GM19239 (cell line): ENCODE measurements around the gene RPS3.

Source experiments
- DNase-seq: peaks from one replicate; pipeline ENCODE4 v3.0.0; 2011; ENCODE audit warnings: low spot score; ENCODE audit not compliant: insufficient read length
- FAIRE-seq: peaks from 2 replicates; lab custom pipeline; 2011; peaks lifted over from hg19 to GRCh38; lab: Jason Lieb, UNC

The RPS3 gene

DNA sequence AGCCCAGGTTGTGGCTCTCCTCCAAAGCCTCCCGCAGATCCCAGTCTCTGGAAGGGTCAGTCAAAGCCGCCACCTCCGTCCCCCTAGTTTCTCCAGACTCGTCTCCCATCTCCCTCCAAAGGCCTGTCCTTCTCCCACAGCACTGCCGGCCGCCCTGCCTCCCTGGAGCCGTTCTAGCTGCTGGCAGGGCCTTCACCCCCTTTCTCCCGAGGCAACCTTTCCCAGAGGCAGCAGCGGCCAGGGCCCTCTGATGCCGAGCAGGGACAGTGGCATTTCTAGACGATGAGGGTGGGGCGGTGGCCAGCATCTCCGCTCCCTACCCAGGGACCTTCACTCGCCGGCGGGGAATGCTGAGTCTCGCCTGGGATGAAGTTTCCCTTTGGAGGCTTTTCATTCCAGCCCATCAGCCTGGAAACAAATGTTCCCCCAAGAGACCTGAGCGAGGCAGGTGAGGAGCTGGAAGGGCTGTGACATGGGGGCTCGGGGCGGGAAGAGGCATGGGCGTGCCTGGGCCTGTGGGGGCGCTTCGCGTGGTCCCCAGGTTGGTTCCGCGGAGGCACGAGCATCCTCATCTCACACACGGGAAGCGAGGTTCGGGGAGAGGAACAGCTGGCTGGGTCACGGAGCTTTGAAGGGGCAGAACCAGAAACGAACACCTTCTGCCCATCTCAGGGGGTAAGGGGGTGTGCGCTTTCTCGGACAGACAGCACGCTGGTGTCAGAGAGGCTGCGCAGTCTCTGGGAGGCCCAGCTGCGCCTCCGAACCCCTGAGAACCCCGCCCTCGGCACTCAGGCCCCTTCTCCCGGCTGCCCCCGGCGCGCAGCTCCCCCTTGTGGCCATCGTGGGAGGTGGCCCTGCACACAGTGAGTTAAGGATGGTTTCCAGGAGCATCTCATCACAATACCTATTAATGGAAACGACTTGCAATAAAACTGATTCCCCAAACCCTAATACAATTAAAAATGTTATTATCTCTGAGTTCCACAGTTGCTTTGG lies 51.8 kb downstream of the RPS3 start:
- FAIRE-seq (no peak), DNase-seq (no peak)

DNA sequence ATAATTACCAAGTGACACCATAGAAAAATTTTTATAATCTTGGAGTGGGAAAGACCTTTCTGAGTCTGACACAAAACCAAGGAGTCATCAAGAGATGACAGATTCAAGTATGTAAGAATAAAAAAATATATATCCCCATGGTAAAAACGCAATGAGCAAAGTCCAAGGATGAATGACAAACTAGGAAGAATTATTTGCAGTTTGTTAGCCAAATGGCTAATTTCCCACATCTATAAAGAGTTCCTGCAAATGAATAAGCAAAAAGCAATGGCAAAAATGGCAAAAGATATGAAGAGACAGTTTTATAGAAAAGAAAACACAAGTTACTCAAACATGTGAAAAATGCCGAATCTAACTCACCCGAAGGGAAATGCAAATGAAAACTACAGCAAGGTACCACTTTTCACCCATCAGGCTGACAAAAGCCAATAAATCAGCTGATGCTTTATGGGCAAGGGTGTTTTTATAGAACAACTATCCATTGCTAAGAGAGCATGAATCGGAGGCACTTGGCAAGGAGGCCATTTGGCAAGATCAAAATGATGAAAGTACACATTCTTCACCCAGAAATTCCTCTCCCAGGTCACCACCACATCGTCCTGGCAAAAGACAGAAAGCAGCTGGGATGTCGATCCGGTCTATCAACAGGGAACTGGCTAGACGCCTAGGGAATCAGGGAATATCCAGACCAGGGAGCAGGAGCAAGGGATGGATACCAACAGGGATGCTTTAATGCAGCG lies 54.8 kb downstream of the RPS3 start:
- FAIRE-seq: no peak
- no peak for DNase-seq

DNA sequence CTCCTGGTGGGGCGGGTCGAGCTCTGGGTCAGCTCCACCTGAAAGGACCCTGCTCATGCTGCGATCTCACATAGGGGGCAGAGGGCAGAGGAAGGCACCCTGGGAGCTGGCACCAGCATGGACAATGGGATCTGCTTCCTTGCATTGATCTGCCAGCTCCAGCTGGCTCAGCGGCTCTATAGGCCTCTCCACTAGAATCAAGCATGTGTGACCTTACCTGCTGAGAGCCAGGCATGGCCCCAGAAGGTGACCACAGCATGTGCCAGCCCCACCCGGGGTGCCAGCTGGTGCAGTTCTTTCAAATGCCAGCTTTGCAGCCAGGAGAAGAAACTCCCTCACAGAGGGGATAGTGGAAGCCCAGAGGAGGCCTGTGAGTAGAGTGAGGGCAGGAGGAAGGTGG lies 55.7 kb downstream of the RPS3 start:
- FAIRE-seq (no peak), DNase-seq (no peak)
